GM13977 (cell line): ENCODE results near the gene CTTN.

ENCODE experiments used
- DNase-seq: peaks from one replicate; pipeline ENCODE4 v3.0.0; 2012; ENCODE audit warnings: low spot score
- in situ Hi-C: fragments of 300-500 bp; cut with MboI; formaldehyde crosslinking; loops from one replicate; pipeline ENCODE4 v1.12.0; 2022; ENCODE audit warnings: low sequenced_read_pairs, low pct_unique_long_range_greater_than_20kb, mixed read lengths, inconsistent platforms; ENCODE audit not compliant: unreplicated experiment
- TF ChIP-seq, protein P1 (sequence below): IDR thresholded peaks from 2 replicates; pipeline ENCODE4 v1.5.1; 2012; ENCODE audit warnings: mild to moderate bottlenecking, control low read depth; ENCODE audit not compliant: insufficient read depth; ENCODE audit errors: extremely low read depth, missing control alignments

CTTN gene

DNA sequence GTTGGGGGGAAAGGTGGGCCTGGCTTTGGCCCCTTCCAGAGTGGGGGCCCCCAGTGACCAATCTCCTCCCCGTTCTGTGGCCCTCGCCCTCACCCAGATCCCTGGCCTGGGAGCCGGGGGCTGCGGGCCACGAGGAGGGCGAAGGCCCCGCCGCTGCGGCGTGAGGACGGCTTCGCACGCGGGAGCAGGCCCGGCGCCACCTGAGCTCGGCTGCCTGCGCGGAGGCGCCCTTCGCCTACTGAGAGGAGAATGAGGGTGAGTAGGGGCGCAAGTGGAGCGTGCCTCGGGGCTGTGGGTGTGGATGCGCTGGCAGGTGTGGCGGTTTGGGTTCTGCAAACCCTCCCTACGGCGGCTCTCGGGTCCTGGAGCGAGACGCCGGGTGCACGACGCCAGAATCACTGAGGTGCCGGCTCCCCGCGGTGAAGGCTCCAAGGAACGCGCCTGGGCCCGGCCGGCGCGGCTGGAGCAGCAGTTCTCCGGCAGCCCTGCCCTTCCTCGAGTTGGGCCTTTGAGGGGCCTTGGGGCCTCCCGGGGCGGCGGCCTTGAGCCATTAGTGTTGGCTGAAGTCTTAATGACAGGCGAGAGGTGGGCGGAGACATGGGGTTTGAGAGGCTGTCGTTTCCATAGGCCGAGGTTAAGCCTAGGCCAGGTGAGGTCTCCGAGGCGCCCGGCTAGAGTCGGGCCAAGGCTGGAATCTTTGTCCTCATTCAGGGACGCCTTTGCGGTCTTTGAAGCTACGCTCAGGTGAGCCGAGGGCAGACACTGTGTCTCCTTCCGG, 65.3 kb downstream of the CTTN start:
- no peak for DNase-seq
- in situ Hi-C loops, result loop anchor here (25.0 kb wide), 2 partner anchors 299 to 551 kb away; no protein-coding TSS in a partner anchor
- TF ChIP-seq, protein P1, sequence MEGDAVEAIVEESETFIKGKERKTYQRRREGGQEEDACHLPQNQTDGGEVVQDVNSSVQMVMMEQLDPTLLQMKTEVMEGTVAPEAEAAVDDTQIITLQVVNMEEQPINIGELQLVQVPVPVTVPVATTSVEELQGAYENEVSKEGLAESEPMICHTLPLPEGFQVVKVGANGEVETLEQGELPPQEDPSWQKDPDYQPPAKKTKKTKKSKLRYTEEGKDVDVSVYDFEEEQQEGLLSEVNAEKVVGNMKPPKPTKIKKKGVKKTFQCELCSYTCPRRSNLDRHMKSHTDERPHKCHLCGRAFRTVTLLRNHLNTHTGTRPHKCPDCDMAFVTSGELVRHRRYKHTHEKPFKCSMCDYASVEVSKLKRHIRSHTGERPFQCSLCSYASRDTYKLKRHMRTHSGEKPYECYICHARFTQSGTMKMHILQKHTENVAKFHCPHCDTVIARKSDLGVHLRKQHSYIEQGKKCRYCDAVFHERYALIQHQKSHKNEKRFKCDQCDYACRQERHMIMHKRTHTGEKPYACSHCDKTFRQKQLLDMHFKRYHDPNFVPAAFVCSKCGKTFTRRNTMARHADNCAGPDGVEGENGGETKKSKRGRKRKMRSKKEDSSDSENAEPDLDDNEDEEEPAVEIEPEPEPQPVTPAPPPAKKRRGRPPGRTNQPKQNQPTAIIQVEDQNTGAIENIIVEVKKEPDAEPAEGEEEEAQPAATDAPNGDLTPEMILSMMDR, result no peak

DNA sequence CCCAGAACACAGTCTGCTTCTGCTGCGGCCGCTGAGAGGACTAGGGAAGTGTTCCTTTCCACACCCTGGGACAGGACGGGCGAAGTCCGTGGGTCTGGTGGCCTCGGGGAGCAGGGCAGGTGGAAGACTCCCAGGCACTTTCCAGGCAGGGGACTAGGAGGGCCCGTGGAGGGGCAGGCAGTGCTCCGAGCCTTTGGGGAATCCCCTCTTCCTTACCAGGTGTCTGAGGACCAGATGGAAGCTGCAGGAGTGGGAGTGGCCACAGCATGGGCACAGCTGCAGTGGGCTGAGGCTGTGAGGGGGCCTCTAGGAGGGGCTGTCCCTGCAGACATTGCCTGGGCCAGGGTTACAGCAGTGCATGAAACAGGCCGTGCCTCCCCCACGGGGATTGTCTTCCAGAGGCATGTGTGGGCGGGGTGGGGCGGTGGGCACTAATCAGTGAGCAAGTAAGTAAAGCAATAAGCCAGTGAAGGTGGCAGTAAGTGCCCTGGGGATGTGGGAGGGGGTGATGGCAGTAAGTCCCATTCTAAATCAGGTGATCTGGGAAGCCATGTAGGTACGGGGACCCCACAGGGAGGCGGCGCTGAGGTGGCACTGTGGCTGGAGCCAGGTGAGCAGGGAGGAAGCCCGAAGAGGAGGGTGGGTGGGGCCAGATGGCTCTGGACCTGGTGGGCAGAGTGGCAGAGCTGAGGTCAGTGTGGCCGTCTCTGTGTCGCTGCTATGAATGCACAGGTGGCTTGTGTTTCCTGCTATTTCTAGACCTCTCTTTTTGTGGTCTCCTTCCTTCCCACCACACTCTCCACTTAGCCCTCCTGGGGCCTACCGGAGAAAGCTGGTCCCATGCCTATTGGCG, 66.4 kb downstream of the CTTN start:
- TF ChIP-seq, protein P1, result no peak
- DNase-seq, result no peak
- in situ Hi-C loops, result loop anchor here (25.0 kb wide), 2 partner anchors 298 to 552 kb away; no protein-coding TSS in a partner anchor

DNA sequence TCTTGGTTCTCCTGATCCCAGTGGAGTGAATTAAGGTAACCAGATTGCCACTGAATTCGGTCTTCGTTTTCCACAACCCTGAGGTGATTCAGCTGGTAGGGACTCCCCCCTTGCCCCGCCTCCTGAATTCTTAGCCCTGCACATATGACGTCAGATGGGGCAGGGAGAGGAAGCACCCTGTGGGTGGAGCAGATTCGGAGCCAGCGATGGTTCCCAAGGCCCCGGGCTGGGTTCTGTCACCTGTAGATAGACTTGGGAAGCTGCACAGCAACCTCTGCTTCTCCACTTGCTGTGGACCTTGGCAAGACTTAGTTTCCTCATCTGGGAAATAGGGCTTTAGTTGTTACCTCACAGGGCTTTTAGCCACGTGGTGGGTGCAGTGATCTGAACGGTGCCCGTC, 67.8 kb downstream of the CTTN start:
- in situ Hi-C loops, result loop anchor here (25.0 kb wide), 2 partner anchors 296 to 554 kb away; no protein-coding TSS in a partner anchor
- DNase-seq, result no peak
- TF ChIP-seq, protein P1, result no peak

DNA sequence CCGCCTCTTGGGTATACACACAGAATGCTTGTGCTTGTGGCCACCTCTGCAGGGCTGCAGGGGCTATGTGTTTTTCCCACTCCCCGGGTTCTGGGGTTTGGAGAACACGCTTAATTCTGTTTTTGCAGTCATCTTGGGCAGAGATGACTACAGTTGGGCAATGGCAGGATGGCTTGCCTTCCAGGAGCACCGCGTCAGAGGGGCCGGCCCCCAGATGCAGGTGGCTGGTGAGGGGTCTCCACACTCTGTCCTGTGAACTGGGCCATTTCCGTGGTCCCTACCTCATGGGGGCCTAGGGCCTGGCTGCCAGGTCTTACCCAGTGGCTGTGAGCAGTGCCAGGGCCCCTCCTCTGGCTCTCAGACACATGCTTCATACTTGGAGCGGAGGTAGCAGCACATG, 68.3 kb downstream of the CTTN start:
- in situ Hi-C loops, result loop anchor here (25.0 kb wide), 2 partner anchors 296 to 554 kb away; no protein-coding TSS in a partner anchor
- DNase-seq, result no peak
- TF ChIP-seq, protein P1, result no peak

DNA sequence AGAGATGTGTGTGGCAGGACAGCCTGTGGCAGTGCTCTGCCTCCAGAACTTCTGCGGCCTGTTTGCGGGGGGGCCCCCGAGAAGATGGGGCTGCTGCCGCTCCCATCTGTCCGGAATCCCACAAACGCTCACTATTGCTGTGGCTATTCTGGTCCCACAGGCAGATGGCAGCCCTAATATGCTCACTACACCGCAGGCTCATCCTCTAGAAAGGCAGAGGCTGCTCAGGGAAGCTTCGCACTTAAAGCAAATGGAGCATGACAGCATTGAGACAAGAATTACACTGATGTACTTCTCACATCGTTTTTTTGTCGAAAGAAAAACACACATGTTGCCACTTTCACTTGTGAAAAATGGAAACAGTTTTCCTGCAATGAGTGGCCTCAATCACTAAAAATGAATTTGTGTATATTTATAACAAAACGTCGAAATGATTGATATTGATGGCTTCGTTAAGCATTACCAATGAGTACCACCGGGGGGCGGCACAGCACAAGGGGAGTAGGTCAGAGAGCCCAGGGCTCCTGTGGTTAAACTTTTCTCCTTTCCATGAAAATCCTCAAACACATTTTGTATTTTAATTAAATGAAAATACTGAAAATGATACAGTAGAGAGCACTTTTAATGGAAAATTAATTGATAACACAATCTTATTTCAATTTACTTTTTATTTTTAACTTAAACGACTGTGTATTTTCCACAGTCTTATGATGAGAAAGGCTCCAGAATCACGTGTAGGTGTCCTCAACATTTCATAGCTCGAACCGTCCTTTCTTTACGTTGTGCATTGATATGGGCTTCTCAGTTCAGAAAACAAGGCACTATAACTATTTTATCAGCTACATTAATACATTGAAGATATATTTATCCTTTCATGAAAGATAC, 69.1 kb downstream of the CTTN start:
- in situ Hi-C loops, result loop anchor here (25.0 kb wide), 2 partner anchors 295 to 555 kb away; no protein-coding TSS in a partner anchor
- TF ChIP-seq, protein P1, result peak; percentile 80
- DNase-seq, result peak; percentile 72
